NCI-H2029 treated with DMSO at 0.1 percent for 48 hours (cell line): ENCODE measurements around the gene PDE6A.
A peak's percentile ranks its signal among the peaks of the same experiment; 100 is the strongest.

Experiments used
- DNase-seq: peaks from one replicate; lab custom pipeline; 2025; lab: John Stamatoyannopoulos, UW

Gene PDE6A

DNA sequence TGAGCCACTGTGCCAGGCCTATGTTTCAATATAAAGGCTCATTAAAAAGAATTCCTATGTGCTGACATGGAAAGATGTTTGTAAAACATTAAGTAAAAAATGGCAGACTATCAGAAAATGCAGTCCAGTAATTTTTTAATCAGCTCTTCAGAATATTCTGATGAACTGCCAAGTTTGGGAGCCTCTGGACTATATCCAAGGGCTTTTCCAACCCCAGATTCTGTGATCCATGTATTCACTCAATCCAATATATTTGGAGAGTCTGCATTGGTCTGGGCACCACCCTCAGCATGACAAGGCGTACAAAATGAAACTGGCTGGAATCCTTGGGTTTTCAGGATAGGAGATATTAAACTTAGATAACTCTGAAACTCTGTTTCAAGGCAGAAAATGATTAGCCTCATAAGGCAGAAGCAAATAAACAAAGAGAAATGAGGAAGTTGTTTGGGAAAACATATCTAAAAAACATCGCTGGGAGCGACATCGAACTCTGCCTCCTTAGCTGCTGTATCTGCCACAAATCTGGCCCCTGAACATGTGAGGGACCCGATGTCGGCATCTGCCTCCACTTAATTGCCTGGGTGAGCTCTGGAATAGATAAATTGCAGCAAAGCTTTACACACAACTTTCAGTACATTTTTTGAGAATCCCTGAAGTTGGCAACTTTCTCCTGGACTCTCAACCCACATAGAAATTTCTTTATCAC is 14.4 kb downstream of the PDE6A start:
- peak; percentile 35 for DNase-seq

GRCh38 chr5:149924486-149924885 is 20.1 kb downstream of the PDE6A start:
- DNase-seq = no peak

- DNase-seq = no peak
Observed at GRCh38 chr5:149922950-149923349, 21.6 kb downstream of the PDE6A start.

DNA sequence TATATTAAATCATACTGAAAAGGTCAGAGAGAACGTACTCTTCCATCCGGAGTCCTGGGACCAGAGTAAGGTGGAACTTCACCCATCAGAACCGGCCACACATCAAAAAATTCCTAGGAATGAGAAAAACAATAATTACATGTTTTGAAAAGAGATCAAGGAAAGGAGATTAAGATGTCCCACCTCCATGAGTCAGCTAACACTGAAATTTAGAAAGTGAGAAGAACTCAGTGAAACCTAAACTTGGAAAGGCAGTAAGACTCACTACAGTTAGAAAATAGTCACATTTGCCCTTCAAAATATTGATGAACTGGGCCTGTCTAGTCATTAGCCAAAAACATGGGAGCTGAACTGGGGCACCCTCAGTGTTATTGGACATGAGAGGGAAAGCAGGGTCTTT is 23.0 kb downstream of the PDE6A start:
- no peak for DNase-seq

DNA sequence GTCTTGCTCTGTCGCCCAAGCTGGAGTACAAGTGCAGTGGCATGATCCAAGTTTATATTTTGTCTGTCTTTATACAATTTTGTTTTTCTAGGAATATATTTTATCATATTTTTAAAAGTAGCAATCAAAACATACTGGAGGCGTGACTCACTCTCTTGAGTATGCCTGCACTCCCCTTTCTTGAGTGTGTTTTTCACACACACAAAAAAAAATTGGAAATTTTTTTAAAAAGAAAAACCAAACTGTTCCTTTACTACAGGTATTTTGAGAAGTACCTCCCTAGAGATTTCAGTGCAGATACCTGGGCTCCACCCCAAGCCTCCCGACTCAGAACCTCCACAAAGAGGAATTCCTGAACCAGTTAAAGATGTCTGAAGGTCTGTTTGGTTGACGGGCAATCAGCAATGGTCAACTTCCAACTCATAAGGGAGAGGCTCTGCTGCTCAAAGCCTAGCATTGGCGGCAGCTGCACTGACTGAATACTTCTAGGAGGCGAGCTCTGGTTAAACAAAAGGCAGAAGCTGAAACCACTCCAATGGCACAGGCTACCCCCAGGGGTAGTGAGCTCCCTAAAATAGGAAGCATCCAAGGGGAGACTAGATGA is 27.4 kb downstream of the PDE6A start:
- no peak for DNase-seq

DNA sequence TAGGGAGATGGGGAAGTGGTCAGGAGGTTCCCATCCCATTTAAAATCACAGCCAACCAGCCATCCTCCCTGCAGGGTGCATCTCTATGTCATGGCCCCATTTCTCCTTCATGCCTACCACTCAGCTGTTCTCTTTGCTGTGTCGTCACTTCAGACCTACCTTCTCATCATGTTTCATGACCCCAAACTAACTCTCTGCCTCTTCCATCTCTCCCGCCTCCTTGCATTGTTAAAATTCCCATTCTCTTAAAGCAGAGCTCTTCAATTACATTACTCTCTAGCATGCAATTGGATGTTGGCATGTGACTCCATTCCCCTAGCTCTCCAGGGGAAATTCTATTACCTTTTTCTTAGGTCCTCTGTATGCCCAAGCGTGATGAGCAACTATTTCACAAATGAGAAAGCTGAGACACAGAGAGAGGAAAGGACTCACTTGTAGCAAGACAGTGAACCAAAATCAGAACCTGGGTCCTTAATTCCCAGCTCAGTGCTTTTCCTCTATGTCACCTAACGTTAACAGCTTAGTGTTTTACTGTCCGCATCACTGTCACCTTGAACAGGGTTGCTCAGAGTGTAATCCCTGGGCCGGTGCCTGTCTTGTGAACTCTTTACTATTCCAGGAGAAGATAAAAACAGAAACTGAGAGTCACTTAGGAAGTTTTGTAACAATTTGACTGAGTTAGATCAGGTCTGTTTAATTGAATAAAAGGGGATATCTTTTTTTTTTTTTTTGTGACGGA is 28.1 kb downstream of the PDE6A start:
- DNase-seq = no peak

DNA sequence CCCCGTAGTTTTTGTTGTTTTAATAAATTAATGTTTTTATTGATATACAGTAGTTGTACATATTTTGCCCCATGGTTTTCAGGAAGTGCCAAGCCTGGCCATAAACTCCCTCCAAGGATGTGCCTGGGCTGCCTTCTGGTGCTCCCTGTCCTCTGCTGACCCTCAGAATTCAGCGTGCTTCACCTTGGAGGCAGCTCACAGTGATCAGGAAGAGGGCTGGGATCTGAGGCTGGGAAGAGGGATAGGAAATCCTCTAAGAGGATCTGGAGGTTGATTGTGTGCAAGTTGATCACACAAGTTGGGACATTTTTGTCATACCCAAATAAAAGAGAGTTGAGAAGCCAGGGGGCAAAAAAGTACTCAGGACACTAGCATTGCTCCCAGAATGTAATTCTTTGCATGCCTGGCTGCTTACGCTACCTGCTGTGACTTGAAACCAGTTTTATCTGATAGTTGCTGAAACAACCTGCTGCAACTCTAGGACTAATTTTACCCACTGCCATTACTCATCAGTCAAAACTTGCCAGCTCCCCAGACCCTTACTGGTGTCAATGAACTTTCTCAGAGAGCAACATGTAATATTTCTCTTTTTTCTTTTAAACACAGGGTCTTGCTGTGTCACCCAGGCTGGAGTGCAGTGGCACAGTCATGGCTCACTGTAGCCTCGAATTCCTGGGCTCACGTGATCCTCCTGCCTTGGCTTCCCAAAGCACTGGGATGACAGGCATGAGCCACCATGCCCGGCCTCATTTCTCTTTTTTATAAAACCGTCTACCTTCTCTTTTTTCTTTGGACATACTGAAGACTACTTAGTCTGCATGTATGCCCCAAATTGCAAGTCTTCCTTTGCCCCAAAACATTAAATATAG is 29.0 kb downstream of the PDE6A start:
- no peak for DNase-seq

- DNase-seq = no peak
Observed at GRCh38 chr5:149913436-149914419, 30.9 kb downstream of the PDE6A start.

DNA sequence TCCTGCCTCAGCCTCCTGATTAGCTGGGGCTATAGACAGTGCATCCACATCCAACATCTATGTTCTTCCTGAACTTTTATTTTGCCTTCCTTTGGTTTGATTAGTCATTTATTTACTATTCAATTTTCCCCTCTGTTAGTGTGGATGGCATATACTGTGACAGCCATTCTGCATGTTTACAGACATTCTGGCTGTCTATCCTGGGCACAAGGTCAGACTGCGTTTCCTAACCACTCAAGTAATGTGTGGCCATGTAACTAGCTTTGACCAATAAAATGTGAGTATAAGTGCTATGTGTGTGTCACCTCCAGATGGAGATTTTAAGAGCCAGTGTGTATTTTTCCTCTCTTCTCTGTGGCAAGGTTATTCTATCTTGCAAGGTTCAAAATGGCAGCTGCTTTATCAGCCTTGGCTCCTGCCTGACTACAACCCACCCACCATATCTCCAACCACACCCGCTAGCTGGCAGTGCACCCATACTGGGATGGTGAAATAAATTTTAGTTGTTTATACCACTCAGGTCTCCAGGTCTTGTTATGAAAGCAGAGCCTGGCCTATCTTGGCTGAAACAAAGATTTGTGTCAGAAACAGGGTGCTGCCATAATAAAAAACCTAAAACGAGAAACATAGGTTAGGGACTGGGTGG is 32.2 kb downstream of the PDE6A start:
- no peak for DNase-seq

DNA sequence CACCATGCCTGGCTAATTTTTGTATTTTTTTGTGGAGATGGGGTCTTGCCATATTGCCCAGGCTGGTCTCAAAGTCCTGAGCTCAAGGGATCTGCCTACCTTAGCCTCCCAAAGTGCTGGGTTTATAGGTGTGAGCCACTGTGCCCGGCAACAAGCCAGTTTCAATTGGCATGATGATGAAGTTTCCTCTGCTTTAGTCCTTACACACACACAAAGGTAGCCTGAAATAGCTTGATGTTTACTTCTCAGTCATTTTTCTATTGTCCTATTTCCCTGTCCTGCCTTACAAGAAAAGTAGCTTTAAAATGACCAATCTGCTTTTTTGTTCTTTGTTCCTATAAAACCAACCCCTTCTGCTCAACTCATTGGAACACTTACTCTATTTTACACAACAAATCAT is 33.6 kb downstream of the PDE6A start:
- no peak for DNase-seq

- DNase-seq = no peak
Observed at GRCh38 chr5:149907828-149908227, 36.8 kb downstream of the PDE6A start.

DNA sequence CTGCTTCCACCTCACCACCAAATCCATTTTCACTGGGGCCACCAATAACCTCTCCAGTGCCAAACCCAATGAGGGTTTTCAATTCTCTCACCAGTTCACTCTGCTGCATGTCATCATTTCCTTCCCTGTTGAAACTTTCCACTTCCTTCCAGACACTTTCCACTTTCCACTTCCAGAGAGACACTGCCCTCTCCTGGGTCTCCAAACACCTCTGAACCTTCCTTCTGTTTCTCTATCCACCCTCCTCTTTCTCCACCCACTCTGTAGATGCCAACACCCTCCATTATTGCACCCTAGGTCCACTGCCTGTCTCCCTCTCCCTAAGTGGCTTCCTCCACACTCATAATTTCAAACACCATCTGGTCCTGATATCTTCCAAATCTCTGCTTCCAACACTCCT is 39.6 kb downstream of the PDE6A start:
- no peak for DNase-seq

- DNase-seq = no peak
Observed at GRCh38 chr5:149904293-149904886, 40.2 kb downstream of the PDE6A start.

DNA sequence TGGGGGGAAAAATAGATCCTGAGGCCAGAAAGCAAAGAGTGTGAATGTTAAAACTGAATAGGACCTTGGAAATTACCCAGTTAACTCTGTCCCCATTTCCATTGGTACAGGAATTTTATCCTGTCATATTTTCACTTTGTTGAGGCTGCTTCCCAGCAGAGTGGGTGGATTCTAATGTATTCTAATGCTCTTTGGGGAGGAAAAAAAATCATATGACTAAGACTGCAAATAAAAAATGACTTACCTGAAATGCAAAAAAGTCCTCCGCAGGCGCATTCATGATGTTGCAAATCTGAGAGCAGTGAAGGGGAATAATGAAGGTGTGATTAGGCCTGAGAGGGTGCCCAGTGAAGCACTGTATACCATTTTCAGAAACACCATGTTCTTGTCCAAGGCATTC is 41.2 kb downstream of the PDE6A start:
- DNase-seq = no peak

- no peak for DNase-seq
Observed at GRCh38 chr5:149902177-149902576, 42.4 kb downstream of the PDE6A start.

DNA sequence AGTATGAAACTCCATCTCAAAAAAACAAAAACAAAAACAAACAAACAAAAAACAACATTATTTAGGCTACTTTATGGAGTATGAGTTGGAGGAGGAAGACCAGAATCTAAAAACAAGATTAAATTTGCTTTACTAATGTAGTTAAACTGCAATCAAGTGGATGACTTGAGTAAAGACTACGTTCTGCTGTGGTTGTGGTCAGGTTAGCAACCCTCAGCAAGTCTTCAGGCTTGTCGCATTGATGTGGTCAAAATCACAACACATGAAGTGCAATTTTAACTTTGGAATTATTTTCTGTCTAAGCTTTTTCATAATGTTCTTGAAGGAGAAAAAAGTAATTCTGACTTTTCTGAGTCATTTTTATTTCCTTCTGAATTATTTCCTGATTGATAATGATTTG is 43.1 kb downstream of the PDE6A start:
- DNase-seq = no peak

DNA sequence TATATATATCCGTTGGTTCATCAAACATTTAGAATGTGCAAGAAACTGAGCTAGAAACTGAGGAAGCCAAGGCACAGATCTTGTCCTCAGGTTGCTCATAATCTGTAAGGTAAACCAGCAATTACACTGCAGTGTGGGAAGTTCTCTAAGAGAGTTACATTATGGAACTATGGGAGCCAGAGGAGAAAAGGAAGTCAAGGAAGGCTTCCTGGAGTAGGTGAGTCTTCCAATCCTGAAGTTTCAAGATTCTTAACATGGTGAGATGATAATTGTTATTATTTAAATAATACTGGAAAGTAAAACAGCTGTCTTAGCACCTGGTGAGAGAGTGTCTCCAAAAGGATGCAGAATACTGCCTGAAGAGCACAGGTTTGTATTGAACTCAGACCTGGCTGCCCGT is 44.2 kb downstream of the PDE6A start:
- no peak for DNase-seq

- no peak for DNase-seq
Observed at GRCh38 chr5:149898811-149899210, 45.8 kb downstream of the PDE6A start.

- no peak for DNase-seq
Observed at GRCh38 chr5:149895416-149896345, 48.9 kb downstream of the PDE6A start.
